GM18502 (cell line): ENCODE results near the gene EGFL7.
"Not testable (repeated sequence)": the region's sequence is repeated elsewhere in the genome, so short reads cannot be mapped to it uniquely, and the experiment has no call there.

ENCODE experiments used
- ATAC-seq: cut with Tn5 transposase; IDR thresholded peaks from one replicate; pipeline ENCODE4 v1.9.1; 2021; ENCODE audit warnings: mild to moderate bottlenecking; ENCODE audit not compliant: unreplicated experiment, poor library complexity

The EGFL7 gene

DNA sequence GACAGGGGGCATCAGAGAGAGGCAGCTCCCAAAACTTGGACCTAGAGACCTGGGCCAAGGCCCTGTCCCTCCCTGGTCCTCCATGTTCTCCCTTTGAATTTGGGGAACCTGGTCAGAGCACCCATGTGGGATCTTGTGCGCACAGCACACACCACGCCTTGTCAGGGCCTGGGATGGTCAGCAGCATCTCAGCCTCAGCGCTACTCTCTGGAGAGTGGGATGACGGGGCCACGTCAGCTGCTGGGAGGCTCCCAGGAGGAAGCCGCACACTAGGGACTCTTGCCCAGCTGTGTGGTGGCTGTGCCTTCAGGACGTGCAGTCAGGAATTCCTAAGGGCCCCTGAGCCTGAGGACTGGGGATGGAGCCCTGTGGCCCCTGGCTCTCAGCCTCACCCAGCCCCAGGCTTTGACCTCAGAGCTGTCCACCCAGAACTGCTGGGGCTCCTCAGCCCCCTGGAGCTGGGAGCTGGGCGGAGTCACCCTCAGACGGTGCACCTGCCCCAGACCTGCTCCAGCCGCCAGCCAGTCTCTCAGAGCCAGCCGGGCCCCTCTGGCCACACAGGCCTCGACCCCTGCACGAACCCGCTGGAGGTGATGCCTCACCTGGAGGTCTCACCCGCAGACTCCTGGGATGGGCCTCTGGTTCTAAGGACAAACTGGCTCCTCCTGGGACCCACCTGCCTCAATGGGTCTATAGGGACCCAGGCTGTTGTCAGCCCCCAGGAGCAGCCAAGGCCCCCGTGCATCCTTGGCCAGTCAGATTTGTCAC lies 38.3 kb upstream of the EGFL7 start:
- ATAC-seq = no peak

DNA sequence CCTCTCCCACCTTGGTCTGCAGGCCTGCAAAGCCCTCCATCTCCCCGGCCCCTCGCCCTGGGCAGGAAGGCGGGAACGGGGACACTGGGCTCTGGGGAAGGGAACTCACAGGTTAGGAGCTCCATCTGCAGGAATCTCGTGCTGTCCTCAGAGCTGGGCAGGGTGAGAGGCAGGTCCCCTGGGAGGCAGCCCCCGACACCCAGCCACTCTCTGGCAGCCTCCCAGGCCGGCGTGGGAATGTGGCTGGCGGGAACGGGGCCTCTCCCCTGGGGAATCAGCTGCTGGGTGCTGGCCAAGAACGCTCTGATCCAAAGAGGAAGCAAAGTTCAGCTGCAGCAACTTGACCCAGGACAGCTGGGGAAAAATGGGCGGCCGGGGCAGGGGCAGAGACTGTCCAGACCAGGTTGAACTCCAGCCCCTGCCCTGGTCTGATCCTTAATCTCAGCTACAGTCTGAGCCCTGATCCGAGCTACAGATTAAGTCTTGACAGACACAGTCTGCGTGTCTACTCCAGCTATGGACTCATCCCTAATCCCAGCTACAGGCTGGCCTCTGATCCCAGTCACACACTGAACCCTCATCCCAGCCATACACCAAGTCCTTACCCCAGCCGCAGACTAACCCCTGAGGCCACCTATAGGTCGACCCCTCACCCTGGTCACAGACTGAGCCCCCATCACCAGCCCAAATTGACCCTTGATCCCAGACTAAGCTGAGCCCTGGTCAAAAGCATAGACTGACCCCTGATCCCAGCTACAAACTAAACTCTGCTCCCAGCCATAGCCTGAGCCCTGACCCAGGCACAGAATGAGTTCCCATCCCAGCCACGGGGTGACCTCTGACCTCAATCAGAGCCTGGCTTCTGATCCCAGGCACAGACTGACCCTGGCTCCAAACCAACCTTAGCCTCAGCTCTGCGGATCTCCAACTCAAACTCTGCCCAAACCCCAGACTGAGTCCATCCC lies 37.3 kb upstream of the EGFL7 start:
- ATAC-seq = no peak

DNA sequence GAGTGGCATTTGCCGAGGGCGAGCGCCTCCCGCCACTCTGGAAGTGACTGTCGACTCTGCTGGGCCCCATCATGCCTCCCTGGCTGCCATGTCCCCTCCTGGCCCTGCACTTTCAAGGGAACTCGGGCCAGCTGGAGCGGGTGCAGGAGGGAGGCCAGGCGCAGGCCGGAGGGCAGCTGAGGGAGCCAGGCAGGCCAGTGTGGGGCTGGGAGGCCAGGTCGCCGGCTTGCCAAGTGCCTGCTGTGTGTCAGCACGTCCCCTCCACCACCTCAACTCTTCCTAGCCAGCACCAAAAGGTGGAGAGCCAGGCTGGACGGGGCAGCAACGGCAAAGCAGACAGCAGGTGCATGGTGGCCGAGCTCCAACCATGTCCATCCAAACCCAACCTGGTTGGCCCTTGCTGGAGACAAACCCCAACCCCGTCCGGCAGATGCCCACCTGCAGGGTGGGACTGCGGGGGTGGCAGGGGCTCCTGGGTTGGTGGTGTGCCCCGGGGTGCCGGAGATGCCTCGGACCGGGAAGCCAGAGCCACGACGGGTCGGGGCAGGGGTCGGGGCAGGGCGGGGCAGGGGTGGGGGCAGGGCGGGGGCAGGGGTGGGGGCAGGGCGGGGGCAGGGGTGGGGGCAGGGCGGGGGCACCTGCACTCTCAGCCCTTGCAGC lies 36.5 kb upstream of the EGFL7 start:
- no peak for ATAC-seq

DNA sequence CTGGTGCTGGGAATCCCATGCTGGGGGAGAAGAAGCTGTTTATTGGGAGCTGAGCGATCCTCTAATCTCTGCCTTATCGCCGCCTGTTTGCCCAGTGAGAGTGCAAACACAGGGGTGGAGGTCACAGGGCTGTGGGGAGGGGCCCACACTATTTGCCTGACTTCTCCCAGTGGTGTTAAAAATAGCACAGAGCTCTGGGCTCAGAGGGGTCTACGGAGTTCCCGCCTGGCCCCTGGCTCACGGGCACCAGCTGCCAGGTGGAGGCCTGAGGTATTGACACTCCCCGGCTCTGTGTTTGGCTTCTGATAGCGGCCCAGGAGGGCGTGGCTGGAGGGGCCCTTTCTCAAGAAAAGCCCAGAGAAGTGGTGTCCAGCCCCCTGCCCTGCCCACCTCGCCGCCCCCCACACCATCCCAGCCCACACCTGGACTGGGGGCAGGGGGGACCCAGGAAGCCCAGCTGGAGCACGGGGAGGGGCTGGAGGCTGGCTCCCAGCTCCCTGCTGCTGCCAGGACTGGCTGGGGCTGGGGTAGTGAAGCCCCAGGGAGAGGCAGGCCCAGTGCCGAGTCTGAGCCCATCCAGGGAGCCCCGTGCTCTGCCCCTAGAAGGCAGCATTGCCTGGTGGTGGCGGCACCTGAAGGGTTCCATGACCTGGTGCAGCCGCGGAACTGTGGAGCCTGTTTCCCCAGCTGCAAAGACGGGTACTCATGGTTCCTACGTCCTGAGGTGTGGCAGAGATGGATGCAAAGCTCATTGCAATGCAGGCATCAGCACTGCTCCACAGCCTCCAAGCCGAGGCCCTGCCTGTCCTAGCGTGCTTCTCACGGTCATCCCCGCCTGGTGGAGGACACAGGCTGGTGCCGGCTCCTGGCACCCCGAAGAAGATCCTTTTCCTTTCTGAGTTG lies 35.7 kb upstream of the EGFL7 start:
- no peak for ATAC-seq

DNA sequence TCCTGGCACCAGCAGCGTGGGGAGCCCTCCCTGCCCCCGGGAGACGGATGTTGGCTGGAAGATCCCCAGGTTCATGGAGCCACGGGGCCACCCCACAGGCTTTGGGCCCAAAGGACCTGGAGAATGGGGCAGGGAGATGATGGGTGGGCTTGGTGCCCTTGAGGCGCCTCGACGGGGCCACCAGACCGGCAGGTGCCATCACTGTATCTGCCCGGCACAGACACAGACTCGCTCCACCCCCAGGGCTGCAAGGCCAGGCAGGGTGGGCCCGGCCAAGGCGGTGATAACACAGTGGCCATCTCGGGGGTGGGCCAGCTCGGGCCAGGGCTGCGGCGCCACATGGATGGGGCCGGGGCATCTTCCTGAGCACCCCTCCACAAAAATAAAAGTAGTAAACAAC lies 35.0 kb upstream of the EGFL7 start:
- ATAC-seq = no peak

DNA sequence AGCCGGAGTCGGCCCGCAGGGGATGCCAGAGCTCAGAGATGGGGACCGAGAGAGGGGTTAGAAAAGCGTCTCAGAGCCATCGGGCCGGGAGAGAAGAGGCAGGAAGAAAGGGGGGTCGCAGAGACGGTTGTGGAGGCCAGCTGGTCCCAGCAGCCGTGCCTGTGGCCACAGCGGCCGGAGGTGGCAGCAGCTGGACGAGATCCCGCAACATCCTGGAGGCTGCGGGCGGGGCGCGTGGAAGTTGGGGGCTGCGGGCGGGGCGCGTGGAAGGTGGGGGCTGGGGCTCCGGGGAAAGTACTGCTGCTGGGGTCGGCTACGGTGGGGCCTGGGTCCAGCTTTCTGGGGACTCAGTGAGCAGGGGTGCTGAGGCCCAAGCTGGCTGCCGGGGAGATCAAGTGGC lies 34.4 kb upstream of the EGFL7 start:
- no peak for ATAC-seq

DNA sequence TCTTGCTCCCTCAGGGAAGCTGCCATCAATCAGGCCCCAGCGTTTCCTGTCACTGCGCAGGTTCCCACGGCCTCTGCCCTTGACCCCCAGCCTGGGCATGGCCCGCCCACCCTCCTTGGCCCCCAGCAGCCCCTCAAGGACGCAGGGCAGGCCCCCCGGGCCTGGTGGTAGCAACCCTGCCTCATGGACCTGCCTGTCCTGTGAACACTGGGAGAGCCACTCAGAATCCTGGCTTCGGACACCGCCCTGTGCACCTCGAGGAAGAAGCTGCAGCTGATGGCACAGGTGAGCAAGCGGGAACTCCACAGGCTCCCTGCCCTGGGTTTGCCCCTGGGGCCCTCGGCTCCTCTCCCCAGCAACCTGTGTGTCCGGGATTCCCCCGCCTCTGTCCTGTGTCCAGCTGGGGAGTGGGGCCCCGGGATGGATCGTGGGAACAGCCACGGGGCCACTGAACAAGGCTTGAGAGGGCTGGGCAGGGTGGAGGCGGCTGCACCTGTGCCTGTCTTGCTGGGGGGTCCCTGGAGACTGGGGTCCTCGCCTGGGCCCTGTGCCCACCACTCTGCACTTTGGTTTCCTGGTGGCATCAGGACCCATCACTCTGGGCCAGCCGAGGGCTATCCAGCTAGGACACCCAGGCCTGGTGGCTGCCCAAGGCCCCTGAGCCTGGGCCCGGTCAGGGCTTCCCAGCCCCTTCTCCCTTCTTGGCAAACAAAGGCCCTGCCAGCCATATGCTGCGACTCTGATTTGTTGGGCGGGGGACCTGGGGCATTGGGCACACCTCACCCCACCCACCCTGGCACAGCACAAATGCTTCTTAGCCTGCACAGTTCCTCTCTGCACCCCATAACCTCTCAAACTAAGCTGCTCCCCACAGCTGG lies 33.5 kb upstream of the EGFL7 start:
- ATAC-seq = no peak

DNA sequence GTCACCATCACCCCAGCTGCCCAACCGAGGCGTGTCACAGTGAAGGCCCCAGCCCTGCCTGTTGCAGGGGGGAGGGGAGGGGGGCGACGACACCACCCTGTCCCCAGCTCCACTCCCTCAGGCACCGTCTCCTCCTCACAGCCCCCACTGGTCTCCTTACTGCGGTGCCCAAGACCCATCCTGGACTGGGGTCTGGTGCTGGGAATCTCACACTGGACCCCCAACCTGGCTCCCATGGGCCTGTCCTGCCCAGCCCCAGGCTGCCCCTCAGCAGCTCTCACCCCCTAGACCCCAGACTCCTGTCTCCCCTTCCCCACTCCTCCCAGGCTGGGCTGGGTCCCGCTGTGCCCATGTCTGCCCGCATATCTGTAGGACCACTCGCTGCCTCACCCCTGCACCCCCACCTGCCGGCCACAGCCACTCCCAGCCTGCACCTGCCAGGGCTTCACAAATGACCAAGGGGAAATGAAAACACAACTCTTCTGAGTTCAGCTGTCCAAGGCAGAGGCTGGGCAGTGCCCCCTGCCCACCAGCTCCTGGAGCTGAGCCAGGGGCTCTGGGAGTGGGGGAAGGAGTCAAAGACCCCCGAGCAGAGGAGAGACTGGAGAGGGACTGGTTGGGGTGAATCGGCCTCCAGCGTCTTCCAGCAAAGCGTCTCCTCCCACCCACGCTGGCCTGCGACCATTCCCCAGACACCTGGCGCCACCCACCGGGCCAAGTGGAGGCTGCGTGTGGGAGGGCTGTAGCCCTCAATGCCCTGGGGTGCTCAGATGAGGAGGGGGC lies 32.6 kb upstream of the EGFL7 start:
- no peak for ATAC-seq

DNA sequence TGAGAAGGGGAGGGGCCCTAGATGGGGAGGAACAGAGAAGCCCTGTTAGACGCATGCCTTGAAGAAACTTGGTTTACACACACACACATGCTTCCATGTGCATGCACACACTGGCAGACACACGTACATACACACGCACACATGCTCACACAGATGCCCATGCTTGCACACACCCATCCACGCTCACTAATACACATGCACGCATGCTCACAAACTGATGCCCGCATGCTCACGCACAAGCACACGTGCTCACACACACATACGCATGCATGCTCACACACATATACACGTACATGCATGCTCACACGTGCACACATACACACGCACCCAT lies 32.1 kb upstream of the EGFL7 start:
- no peak for ATAC-seq

DNA sequence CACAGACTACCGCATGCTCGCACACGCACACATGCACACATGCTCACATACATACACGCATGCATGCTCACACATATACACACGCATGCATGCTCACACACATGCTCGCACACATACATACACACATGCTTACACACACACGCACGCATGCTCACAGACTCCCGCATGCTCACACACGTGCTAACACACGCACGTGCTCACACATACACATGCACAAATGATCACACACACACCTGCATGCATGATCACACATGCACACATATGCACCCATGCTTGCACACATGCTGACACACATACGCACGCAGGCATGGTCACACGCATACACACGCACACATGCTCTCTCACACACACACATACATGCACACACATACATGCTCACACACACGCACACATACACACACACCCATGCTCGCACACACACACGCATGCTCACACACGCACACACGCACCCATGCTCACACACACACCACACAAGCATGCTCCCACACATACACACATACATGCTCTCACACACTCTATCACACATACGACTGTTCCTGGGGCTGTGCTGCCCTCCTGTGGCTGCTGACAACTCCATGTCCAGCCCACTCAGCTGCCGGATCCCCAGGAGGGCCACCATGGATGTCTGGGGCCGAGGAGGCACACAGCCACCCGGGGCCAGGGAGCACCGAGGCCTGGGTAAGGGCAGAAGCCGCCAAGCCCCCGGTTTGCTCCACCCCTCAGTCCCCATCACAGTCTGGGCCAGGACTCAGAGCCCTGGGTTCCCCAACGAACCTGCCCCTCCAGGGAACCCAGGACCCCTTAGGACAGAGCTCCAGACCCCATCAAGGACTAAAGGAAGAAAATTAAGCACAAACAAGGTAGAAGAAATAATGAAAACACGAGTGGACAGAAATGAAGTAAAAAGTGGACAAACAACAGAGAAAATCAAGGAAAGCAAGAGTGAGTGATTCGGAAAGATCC lies 31.4 kb upstream of the EGFL7 start:
- ATAC-seq = no peak

DNA sequence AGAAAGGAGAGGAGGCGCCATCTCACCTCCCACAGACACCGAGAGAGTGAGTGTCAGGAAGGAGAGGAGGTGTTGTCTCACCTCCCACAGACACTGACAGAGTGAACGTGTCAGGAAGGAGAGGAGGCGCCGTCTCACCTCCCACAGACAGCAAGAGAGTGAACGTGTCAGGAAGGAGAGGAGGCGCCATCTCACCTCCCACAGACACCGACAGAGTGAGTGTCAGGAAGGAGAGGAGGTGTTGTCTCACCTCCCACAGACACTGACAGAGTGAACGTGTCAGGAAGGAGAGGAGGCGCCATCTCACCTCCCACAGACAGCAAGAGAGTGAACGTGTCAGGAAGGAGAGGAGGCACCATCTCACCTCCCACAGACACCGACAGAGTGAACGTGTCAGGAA lies 30.6 kb upstream of the EGFL7 start:
- not testable (repeated sequence) for ATAC-seq

DNA sequence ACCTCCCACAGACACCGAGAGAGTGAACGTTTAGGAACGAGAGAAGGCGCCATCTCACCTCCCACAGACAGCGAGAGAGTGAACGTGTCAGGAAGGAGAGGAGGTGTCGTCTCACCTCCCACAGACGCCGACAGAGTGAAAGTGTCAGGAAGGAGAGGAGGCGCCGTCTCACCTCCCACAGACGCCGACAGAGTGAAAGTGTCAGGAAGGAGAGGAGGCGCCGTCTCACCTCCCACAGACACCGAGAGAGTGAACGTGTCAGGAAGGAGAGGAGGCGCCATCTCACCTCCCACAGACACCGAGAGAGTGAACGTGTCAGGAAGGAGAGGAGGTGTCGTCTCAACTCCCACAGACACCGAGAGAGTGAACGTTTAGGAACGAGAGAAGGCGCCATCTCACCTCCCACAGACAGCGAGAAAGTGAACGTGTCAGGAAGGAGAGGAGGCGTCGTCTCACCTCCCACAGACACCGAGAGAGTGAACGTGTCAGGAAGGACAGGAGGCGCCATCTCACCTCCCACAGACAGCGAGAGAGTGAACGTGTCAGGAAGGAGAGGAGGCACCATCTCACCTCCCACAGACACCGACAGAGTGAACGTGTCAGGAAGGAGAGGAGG lies 30.1 kb upstream of the EGFL7 start:
- not testable (repeated sequence) for ATAC-seq

DNA sequence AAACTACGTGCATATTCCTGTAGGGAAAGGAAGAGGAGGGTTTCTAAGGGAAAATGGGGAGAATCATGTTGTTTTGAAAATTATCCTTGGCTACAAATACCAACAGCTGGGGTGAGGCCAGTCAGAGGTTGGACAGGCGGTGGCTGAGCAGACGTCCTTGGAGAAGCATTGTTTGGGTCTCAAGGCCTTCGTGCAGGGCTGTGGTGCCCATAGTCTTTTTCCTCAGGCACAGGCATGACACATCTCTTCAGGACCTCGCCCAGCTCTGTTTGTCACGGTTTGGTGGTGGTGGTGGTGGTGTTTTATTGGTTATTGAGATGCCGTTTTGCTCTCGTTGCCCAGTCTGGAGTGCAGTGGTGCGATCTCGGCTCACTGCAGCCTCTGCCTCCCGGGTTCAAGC lies 27.8 kb upstream of the EGFL7 start:
- no peak for ATAC-seq

DNA sequence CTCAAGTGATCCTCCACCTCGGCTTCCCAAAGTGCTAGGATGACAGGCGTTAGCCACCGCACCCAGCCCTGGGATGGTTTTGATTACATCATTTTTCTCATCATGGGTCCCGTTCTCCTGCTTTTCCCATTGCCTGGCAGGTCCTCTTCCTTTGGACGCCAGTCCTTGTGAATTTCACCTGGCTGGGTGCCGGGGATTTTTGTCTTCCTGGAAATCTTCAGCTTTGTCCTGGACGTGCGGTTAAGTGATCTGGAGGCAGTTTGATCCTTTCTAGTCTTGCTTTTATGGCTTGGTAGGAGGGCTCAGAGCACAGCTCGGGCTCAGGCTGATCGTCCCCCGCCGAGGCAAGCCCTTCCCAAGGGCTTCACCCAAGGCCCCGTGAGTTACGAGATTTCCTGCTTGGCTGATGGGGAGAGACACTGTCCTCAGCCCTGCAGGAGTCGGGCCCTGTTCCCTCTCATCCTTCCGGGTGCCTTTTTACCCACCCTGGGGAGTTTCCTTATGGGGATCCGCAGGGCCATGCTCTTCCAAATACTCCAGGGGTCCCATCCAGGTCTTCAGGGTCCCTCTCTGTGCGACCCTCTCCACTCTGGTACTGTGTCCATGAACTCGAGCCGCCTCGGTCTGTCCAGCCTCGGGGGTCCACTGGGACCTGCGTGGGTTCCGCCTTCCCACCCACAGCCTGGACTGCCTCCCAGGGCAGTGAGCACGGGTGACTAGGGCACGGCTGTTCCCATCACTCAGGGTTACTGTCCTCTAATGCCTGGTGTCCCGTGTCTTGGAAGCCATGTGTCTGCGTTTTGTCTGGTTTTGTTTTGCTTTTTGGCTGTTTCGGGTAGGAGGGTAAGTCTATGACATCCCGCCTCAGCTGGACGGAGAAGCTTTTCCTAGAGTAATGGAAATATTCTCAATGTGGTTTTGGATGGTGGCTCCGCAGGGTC lies 22.3 kb upstream of the EGFL7 start:
- ATAC-seq = no peak

DNA sequence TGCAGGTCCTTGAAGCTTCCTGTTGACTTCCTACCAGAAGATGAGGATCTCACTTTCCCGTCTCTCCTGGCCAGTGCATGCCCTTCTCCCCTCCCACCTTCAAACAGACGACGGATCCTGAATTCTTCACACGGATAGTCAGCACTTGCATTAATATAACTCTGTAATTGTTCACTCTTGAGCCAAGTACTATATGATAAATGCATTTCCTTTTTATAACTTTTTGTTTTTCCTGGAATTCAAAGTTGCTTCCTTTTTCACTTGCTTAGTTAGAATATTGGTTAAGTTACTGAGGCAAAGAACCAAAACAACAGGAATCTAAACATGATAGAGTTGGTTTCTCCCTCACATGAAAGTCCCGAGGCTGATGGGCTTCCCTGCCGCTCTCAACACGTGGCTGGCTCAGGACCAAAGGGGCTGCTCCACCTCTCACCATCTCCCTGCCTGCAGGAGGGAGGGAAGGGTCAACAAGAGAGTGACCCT lies 20.2 kb upstream of the EGFL7 start:
- ATAC-seq = no peak
